ENCODE measurements around the gene RAB11B. TPM values are rescaled to one million over a fixed set of nuclear protein-coding genes. Genes with fewer than 3 reads are reported as not detected.

Gene RAB11B
- total and polyA plus RNA-seq, 9 of the 15 experiments (the other 6 are each of a cell fraction or from before 2014, with no cell fraction given) = 0.74 to 71.0 (median 13.8) TPM

DNA sequence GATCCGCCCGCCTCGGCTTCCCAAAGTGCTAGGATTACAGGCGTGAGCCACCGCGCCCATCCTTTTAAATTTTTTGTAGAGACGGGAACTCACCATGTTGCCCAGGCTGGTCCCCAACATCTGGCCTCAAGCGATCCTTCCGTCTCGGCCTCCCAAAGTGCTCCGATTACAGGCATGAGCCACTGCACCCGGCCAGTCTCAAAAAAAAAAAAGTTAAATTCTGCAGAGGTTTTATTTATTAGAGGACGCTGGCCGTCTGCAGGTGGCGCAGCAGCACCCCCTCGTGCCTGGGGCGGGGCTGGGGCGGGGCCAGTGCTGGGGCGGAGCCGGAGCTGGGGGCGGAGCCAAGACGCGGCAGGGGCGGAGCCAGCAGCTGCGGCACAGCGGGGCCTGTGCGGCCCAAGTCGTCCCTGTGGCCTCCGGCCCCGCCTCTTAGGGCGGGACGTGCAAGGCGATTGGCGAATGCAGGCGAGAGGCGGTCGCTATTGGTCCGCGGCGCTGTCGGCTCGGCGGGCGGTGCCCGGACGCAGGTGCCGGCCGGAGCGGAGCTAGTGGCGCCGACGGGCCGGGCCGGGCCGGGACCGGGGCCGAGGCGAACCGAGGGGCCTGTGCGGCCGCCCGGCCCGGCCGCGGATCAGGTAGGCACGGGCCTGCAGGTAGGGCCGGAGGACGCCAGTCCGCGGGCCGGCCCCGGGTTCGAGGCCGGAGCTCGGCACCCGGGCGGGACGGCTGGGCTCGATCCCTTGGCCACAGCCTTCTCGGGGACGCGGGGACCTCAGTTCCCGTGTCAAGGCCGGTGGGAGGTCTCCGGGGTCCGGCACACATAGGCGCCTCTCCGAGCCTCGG is 22.8 kb downstream of the RAB11B start, which contains the start of gene MARCHF2 (continued):
- TF ChIP-seq, protein P1, sequence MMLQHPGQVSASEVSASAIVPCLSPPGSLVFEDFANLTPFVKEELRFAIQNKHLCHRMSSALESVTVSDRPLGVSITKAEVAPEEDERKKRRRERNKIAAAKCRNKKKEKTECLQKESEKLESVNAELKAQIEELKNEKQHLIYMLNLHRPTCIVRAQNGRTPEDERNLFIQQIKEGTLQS (IDR thresholded peaks at IDR 0.05) = no peak
- TF ChIP-seq, protein P1 (CRISPR knock-in tag; conservative IDR thresholded peaks at IDR 0.05) = no peak
- TF ChIP-seq NFYB (IDR thresholded peaks at IDR 0.05; ENCODE audit: extremely low read depth, insufficient read length) (peak; percentile 78), ZNF165 (CRISPR knock-in tag; IDR thresholded peaks at IDR 0.05; ENCODE audit: borderline replicate concordance) (no peak), SAFB (IDR thresholded peaks at IDR 0.05; ENCODE audit: borderline replicate concordance, low read depth, low read length) (no peak), ZNF445 (CRISPR knock-in tag; IDR thresholded peaks at IDR 0.05; ENCODE audit: low read depth) (no peak), RBM15 (IDR thresholded peaks at IDR 0.05; ENCODE audit: insufficient read depth, low read length) (no peak), ZNF232 (CRISPR knock-in tag; IDR thresholded peaks at IDR 0.05) (no peak), ELF2 (CRISPR knock-in tag; IDR thresholded peaks at IDR 0.05) (no peak), ZNF408 (CRISPR knock-in tag; IDR thresholded peaks at IDR 0.05; ENCODE audit: low read depth) (no peak), ZNF324 (CRISPR knock-in tag; IDR thresholded peaks at IDR 0.05) (no peak), HDGF (IDR thresholded peaks at IDR 0.05) (no peak), RB1 (IDR thresholded peaks at IDR 0.05; ENCODE audit: low read depth) (peak; percentile 78), NR0B1 (IDR thresholded peaks at IDR 0.05; ENCODE audit: partially characterized antibody) (no peak), NBN (IDR thresholded peaks at IDR 0.05; ENCODE audit: low read depth) (no peak), YY1 (IDR thresholded peaks at IDR 0.05; ENCODE audit: borderline replicate concordance in 1 of 3, control insufficient read depth in 1 of 3, extremely low read depth in 1 of 3, insufficient read depth in 3 of 3, insufficient read length in 1 of 3, insufficient replicate concordance in 2 of 3, low read depth in 1 of 3, low read length in 2 of 3) (no peak), MAZ (CRISPR knock-in tag; conservative IDR thresholded peaks at IDR 0.05 in 1 of 2, IDR thresholded peaks at IDR 0.05 in 1 of 2) (peak; percentile 36 to 82; a peak in 2 of 4 replicates), SMARCB1 (IDR thresholded peaks at IDR 0.05; ENCODE audit: insufficient read length, low read depth) (no peak), ZNF766 (CRISPR knock-in tag; conservative IDR thresholded peaks at IDR 0.05) (no peak), BRCA1 (IDR thresholded peaks at IDR 0.05) (no peak), BRCA1 (CRISPR knock-in tag; IDR thresholded peaks at IDR 0.05) (no peak), ZNF175 (CRISPR knock-in tag; IDR thresholded peaks at IDR 0.05; ENCODE audit: low read depth) (no peak)
- TF ChIP-seq, protein P2, sequence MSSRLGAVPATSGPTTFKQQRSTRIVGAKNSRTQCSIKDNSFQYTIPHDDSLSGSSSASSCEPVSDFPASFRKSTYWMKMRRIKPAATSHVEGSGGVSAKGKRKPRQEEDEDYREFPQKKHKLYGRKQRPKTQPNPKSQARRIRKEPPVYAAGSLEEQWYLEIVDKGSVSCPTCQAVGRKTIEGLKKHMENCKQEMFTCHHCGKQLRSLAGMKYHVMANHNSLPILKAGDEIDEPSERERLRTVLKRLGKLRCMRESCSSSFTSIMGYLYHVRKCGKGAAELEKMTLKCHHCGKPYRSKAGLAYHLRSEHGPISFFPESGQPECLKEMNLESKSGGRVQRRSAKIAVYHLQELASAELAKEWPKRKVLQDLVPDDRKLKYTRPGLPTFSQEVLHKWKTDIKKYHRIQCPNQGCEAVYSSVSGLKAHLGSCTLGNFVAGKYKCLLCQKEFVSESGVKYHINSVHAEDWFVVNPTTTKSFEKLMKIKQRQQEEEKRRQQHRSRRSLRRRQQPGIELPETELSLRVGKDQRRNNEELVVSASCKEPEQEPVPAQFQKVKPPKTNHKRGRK (tag; IDR thresholded peaks at IDR 0.05) = no peak
- TF ChIP-seq, protein P3, sequence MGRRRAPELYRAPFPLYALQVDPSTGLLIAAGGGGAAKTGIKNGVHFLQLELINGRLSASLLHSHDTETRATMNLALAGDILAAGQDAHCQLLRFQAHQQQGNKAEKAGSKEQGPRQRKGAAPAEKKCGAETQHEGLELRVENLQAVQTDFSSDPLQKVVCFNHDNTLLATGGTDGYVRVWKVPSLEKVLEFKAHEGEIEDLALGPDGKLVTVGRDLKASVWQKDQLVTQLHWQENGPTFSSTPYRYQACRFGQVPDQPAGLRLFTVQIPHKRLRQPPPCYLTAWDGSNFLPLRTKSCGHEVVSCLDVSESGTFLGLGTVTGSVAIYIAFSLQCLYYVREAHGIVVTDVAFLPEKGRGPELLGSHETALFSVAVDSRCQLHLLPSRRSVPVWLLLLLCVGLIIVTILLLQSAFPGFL (CRISPR knock-in tag; IDR thresholded peaks at IDR 0.05) = no peak

Data from K562 (cell line).